ENCODE data around the gene ZNF100. TPM values are rescaled to one million over a fixed set of nuclear protein-coding genes. Genes with fewer than 3 reads are reported as not detected.
"Not testable (repeated sequence)": the region's sequence is repeated elsewhere in the genome, so short reads cannot be mapped to it uniquely, and the experiment has no call there.

The ZNF100 gene
- total and polyA plus RNA-seq, 2 of the 4 experiments (the other 2 are of a cell fraction) = 2.2 to 5.9 TPM

DNA sequence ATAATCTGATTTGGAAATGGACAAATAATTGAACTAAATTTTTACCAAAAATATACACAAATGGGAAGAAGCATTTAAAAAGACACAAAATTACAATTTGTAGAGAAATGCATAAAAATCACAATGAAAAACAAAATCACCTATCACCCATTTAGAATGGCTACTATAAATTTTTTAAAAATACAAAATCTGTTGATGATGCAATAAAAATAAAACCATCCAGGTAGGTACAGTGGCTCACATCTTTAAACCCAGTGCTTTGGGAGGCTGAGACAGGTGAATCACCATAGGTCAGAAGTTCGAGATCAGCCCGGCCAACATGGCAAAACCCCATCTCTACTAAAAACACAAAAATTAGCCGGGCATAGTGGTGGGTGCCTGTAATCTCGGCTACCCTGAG, 45.1 kb upstream of the ZNF100 start:
- ATAC-seq (ENCODE audit: low read depth) (no peak), DNase-seq (no peak)
- ChIA-PET CTCF (no interaction called here), POLR2A (ENCODE audit: unreplicated experiment) (no interaction called here)
- Histone ChIP-seq H4K5ac (ENCODE audit: low read depth, low read length) (no peak overlapping the region), H3K4ac (ENCODE audit: low read depth, low read length) (no peak overlapping the region), H2AFZ (replicated peaks; ENCODE audit: low read length, poor library complexity) (no peak overlapping the region), H3K27ac (ENCODE audit: insufficient read depth, low read length) (no peak overlapping the region), H3K9me1 (ENCODE audit: insufficient read depth, low read length) (no peaks in the 10 kb centered on the region), H3K27me3 (ENCODE audit: control insufficient read depth, insufficient read depth, low read length) (no peaks in the 10 kb centered on the region), H3K4me1 (ENCODE audit: control insufficient read depth, insufficient read depth, low read length) (no peaks in the 10 kb centered on the region), H3K4me2 (ENCODE audit: low read depth, low read length) (no peak overlapping the region), H3K9ac (ENCODE audit: low read depth, low read length) (no peak overlapping the region), H2AK5ac (ENCODE audit: low read depth, low read length) (no peak overlapping the region), H3K4me3 (ENCODE audit: insufficient read depth, low read depth, low read length) (no peak overlapping the region), H3K36me3 (ENCODE audit: control insufficient read depth, insufficient read depth, low read length) (peaks cover 60% of the 10 kb centered on the region), H2BK15ac (ENCODE audit: low read depth, low read length) (no peak overlapping the region), H3K56ac (ENCODE audit: extremely low read depth, insufficient read depth, low read length) (no peak overlapping the region), H4K8ac (ENCODE audit: low read depth in 2 of 2, low read length in 2 of 2) (no peak overlapping the region), H2BK5ac (ENCODE audit: low read depth, low read length, poor library complexity, severe bottlenecking) (no peak overlapping the region), H2AK9ac (replicated peaks; ENCODE audit: low read depth, low read length, poor library complexity) (no peak overlapping the region), H3K18ac (ENCODE audit: low read depth, low read length) (no peak overlapping the region), H3K23ac (ENCODE audit: low read depth, low read length) (no peak overlapping the region), H3K79me1 (ENCODE audit: low read depth in 1 of 2, low read length in 2 of 2) (no peaks in the 10 kb centered on the region), H4K91ac (ENCODE audit: insufficient read depth, low read depth, low read length) (no peak overlapping the region), H2BK120ac (ENCODE audit: low read depth, low read length) (no peak overlapping the region), H4K20me1 (ENCODE audit: insufficient read depth, low read length) (no peaks in the 10 kb centered on the region), H3K14ac (replicated peaks; ENCODE audit: low read depth, low read length) (no peak overlapping the region), H2BK20ac (ENCODE audit: low read depth, low read length) (no peak overlapping the region), H3K9me3 (ENCODE audit: control insufficient read depth, insufficient read depth, low read length) (peaks cover 69% of the 10 kb centered on the region)
- TF ChIP-seq RCOR1 (IDR thresholded peaks at IDR 0.05; ENCODE audit: insufficient replicate concordance, low read length) (no peak), RFX5 (IDR thresholded peaks at IDR 0.05; ENCODE audit: low read depth, low read length) (no peak), MAZ (IDR thresholded peaks at IDR 0.05; ENCODE audit: borderline replicate concordance, low read depth, low read length) (no peak), NFE2L2 (IDR thresholded peaks at IDR 0.05; ENCODE audit: low read depth, low read length) (no peak), CEBPB (IDR thresholded peaks at IDR 0.05; ENCODE audit: low read depth, low read length) (peak; percentile 31; the same call in 1 of the 2 replicates)
- TF ChIP-seq, protein P1, sequence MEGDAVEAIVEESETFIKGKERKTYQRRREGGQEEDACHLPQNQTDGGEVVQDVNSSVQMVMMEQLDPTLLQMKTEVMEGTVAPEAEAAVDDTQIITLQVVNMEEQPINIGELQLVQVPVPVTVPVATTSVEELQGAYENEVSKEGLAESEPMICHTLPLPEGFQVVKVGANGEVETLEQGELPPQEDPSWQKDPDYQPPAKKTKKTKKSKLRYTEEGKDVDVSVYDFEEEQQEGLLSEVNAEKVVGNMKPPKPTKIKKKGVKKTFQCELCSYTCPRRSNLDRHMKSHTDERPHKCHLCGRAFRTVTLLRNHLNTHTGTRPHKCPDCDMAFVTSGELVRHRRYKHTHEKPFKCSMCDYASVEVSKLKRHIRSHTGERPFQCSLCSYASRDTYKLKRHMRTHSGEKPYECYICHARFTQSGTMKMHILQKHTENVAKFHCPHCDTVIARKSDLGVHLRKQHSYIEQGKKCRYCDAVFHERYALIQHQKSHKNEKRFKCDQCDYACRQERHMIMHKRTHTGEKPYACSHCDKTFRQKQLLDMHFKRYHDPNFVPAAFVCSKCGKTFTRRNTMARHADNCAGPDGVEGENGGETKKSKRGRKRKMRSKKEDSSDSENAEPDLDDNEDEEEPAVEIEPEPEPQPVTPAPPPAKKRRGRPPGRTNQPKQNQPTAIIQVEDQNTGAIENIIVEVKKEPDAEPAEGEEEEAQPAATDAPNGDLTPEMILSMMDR (conservative IDR thresholded peaks at IDR 0.05; ENCODE audit: low read depth, low read length) = no peak
- in situ Hi-C loops (cut with MboI; ENCODE audit: low sequenced_read_pairs) = no loop called here
- dilution Hi-C loops (cut with HindIII; ENCODE audit: low sequenced_read_pairs, unreplicated experiment) = no loop called here
- intact Hi-C loops (cut with micrococcal nuclease) = no loop called here
- BruUV-seq (replicated peaks) = no TSS peak
- WGBS, 2 experiments (ENCODE audit: extremely low coverage in 2 of 2, insufficient read length in 1 of 2) = no CpG with 5 or more reads among the region's 4 CpGs

DNA sequence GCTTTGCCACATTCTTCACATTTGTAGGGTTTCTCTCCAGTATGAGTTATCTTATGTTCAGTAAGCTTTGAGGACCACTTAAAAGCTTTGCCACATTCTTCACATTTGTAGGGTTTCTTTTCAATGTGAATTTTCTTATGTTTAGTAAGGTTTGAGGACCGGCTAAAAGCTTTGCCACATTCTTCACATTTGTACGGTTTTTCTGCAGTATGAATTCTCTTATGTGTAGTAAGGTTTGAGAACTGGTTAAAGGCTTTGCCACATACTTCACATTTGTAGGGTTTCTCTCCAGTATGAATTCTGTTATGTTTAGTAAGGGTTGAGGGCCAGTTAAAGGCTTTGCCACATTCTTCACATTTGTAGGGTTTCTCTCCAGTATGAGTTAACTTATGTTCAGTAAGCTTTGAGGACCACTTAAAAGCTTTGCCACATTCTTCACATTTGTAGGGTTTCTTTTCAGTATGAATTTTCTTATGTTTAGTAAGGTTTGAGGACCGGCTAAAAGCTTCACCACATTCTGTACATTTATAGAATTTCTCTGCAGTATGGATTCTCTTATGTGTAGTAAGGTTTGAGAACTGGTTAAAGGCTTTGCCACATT, 41.1 kb upstream of the ZNF100 start:
- H3K4ac ChIP-seq (ENCODE audit: low read depth, low read length); H3K23ac ChIP-seq (ENCODE audit: low read depth, low read length); H3K14ac ChIP-seq (replicated peaks; ENCODE audit: low read depth, low read length); H2AK9ac ChIP-seq (replicated peaks; ENCODE audit: low read depth, low read length, poor library complexity); H3K9me1 ChIP-seq (ENCODE audit: insufficient read depth, low read length); H3K4me1 ChIP-seq (ENCODE audit: control insufficient read depth, insufficient read depth, low read length); H3K27ac ChIP-seq (ENCODE audit: insufficient read depth, low read length); H2BK15ac ChIP-seq (ENCODE audit: low read depth, low read length); CTCF ChIA-PET; intact Hi-C loops (cut with micrococcal nuclease); H2BK5ac ChIP-seq (ENCODE audit: low read depth, low read length, poor library complexity, severe bottlenecking); H3K4me3 ChIP-seq (ENCODE audit: insufficient read depth, low read depth, low read length); H3K79me1 ChIP-seq (ENCODE audit: low read depth in 1 of 2, low read length in 2 of 2); H2AFZ ChIP-seq (replicated peaks; ENCODE audit: low read length, poor library complexity); DNase-seq; H4K5ac ChIP-seq (ENCODE audit: low read depth, low read length); dilution Hi-C loops (cut with HindIII; ENCODE audit: low sequenced_read_pairs, unreplicated experiment); POLR2A ChIA-PET (ENCODE audit: unreplicated experiment); H4K20me1 ChIP-seq (ENCODE audit: insufficient read depth, low read length); H2BK120ac ChIP-seq (ENCODE audit: low read depth, low read length); ATAC-seq (ENCODE audit: low read depth); H2BK20ac ChIP-seq (ENCODE audit: low read depth, low read length); H3K27me3 ChIP-seq (ENCODE audit: control insufficient read depth, insufficient read depth, low read length); H3K9ac ChIP-seq (ENCODE audit: low read depth, low read length); BruUV-seq (replicated peaks); H3K4me2 ChIP-seq (ENCODE audit: low read depth, low read length); H2AK5ac ChIP-seq (ENCODE audit: low read depth, low read length); H3K18ac ChIP-seq (ENCODE audit: low read depth, low read length); H4K8ac ChIP-seq (ENCODE audit: low read depth in 2 of 2, low read length in 2 of 2); H4K91ac ChIP-seq (ENCODE audit: insufficient read depth, low read depth, low read length); H3K56ac ChIP-seq (ENCODE audit: extremely low read depth, insufficient read depth, low read length); in situ Hi-C loops (cut with MboI; ENCODE audit: low sequenced_read_pairs): not testable (repeated sequence)
- Histone ChIP-seq H3K9me3 (ENCODE audit: control insufficient read depth, insufficient read depth, low read length) (peaks cover 64% of the 10 kb centered on the region), H3K36me3 (ENCODE audit: control insufficient read depth, insufficient read depth, low read length) (peaks cover 33% of the 10 kb centered on the region)
- no CpG with 5 or more reads among the region's 3 CpGs for WGBS, 2 experiments (ENCODE audit: extremely low coverage in 2 of 2, insufficient read length in 1 of 2)
